NCI-H510A (cell line): Measurements from ENCODE around the gene IMMP2L.
A peak's percentile ranks its signal among the peaks of the same experiment; 100 is the strongest.
"Not testable (repeated sequence)": the region's sequence is repeated elsewhere in the genome, so short reads cannot be mapped to it uniquely, and the experiment has no call there.

Experiments used
- DNase-seq: peaks from one replicate; lab custom pipeline; 2025; lab: John Stamatoyannopoulos, UW

IMMP2L gene

DNA sequence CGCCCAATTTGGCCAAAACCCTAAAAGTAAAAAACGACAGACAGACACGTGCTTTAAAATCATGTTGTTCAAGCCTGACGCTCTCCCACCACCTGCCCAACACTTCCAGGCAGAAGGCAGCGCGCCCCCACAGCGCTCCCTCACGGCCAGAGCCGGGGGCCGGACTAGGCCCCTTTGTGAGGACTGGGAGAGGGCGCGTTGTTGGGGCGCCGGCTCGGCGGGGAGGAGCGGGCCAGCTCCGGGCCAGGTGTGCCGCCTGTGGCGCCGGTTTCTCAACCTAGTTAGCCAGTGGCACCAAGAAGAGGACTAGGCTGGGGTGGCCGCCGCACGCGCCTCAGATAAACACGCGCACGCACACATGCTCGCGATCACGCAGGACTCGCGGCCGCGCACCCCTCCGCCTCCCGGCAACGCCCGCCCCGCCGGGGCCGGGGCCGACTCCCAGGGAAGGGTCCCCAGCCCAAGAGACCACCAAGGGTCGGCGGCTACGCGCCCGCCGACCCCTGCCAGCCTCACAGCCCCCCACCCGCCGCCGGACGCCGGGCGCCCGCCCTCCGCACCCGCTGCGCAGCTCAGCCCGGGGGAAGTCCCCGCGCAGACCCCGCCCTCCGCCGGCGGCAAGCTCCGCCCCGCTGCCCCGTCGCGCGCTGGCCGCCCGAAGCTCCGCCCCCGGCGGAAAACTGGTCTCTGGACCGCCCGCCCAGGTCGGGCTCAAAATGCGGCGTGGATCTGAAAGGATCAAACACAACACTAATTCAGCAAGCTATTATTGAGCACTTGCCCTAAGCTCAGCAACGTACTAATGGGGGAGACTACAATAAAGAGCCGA is at the start of gene IMMP2L:
Gene IMMP2L, minus strand, starts transcription at position 589 of the 829 bp plus-strand sequence.
- peak; percentile 73 for DNase-seq

DNA sequence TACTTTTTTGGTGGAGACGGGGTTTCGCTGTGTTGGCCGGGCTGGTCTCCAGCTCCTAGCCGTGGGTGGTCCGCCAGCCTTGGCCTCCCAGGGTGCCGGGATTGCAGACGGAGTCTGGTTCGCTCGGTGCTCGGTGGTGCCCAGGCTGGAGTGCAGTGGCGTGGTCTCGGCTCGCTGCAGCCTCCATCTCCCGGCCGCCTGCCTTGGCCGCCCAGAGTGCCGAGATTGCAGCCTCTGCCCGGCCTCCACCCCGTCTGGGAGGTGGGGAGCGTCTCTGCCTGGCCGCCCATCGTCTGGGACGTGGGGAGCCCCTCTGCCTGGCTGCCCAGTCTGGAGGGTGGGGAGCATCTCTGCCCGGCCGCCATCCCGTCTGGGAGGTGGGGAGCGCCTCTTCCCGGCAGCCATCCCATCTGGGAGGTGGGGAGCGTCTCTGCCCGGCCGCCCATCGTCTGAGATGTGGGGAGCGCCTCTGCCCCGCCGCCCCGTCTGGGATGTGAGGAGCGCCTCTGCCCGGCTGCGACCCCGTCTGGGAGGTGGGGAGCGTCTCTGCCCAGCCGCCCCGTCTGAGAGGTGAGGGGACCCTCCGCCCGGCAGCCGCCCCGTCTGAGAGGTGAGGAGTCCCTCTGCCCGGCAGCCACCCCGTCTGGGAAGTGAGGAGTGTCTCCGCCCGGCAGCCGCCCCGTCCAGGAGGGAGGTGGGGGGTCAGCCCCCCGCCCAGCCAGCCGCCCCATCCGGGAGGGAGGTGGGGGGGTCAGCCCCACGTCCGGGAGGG is 47.4 kb upstream of the IMMP2L start:
- DNase-seq, result not testable (repeated sequence)

DNA sequence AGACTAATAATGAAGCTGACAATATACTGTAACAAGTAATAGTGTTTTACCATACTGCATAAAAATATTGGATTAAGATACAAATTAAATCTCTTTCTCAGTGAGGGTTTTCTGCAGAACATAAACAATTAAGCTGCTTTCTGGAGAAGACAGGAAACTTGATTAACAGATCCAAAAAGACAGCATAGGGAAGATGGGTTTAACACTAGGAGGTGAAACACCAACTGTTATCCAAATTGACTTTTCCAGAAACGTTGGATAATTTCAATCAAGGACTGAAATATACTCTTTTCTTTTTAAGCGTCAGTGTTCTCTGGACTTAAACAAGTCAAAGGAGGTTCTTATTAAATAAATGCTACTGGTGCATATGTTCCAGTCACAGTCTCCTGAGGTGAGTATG is 45.3 kb upstream of the IMMP2L start:
- no peak for DNase-seq

DNA sequence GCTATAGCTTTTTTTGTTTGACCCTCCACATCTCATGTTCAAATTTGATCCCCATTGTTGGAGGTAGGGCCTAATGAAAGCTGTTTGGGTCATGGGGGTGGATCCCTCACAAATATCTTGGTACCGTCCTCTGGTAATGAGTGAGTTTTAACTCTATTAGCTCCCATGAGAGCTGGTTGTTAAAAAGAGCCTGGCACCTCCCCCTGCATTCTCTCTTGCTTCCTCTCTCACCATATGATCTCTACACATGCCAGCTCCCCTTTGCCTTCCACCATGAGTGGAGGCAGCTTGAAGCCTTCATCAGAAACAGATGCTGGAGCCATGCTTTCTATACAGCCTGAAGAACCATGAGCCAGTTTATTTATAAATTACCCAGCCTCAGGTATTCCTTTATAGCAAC is 43.0 kb upstream of the IMMP2L start:
- DNase-seq, result no peak

DNA sequence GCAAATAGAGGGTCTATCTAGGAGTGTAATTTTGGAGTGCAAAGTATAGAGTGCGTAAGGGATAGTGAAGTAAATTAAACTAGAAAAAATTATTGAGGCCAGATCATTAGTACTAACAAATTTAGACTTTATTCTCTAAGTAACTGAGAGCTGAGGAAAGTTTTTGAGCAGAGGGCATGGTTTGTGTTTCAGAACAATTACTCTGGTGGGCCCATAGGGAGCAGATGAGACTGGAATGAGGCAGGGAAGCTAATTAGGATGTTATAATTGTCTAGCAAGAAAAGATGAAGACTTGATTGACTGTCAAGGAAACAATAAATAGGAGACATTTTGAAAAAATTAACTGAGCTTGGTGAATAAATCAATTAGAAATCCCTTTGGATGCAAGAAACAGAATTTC is 37.8 kb upstream of the IMMP2L start:
- no peak for DNase-seq

DNA sequence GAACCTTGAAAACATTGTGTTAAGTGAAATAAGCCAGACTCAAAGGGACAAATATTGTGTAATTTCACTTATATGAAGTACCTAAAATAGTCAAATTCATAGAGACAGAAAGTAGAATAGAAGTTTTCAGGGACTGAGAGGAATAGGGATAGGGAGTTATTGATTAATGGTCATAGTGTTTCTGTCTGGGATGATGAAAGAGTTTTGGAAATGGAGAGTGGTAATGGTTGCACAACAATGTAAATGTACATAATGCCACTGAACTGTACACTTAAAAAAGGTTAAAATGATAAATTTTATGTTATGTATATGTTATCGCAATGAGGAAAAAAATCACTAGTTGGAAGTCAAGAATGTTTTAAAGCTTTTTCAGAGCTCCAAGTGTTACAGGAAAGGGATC is 33.5 kb upstream of the IMMP2L start:
- no peak for DNase-seq

DNA sequence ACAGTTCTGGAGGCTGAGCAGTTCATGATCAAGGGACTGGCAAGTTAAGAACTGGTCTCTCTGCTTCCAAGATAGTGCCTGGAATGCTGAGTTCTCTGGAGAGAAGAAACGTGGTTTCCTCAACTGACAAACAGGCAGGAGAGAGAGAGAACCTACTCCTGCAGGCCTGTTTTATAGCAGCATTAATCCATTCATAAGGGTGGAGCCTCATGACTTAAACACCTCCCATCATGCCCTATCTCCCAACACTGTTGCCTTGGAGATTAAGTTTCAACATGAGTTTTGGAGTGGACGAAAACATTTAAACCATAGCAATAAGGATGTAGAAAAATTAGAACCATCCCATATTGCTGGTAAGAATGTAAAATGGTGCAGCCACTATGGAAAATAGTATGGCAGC is 32.3 kb upstream of the IMMP2L start:
- no peak for DNase-seq

DNA sequence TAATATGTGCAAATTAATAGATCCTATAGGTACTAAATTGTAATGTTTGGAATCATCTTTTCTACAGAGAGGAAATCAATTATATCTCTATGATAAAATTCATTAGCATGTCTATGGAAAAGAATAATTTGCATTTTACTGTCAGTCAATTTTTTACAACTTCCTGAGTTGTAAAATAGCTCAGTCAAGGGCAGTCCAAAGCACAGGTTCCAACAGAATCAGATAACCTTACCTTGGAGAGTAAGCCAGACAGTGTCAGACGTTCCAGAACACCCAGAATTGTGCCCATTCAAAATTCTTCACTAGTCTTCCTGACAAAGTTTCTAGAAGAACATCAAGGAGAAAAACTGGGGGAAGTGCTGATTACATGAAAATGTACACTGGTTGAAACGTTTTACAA is 31.1 kb upstream of the IMMP2L start:
- DNase-seq, result no peak

DNA sequence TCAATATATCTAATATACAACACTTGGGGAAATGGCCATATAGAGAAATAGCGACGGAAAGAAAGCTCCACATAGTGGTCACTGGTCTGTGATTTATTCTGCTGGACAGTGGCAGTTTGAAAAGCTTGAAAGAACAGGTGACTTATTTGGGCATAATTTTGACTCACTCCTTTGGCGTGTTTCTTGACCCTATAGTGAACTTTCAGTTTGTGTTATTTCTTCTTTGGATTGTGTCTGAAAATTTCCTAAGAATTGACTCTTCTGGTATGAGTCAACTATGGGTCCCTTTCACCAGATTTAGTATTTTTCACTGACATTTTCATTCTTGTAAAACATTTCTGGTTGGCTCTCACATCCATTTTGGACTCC is 25.8 kb upstream of the IMMP2L start:
- no peak for DNase-seq

DNA sequence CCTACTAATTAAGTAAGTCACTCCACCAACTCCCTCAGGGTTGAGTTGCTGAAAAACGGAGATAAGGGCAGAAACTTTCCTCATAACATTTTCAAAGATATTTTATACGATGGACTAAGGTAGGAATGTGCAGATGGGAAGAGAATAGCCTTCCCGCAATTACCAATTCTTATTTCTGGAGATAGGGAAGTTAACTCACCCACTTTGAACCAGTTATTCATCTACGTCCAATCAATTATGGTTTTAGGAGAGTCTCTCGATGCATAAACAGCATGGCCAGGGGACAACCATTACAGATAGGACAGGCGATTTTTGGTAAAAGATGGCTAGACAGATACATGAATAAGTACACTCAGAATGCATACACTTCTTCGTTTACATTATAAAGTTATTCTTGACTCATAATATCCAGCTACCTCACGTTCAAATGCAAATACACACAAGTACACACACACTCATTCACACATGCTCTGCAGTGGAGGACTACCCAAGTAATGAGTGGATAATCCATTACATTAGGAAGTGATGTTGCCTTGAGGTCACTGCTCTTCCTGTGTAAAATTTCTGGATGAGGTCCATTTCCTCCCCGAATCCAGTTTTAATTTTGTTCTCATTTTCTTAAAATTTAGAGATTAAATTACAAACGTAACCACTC is 25.2 kb upstream of the IMMP2L start:
- DNase-seq, result no peak

DNA sequence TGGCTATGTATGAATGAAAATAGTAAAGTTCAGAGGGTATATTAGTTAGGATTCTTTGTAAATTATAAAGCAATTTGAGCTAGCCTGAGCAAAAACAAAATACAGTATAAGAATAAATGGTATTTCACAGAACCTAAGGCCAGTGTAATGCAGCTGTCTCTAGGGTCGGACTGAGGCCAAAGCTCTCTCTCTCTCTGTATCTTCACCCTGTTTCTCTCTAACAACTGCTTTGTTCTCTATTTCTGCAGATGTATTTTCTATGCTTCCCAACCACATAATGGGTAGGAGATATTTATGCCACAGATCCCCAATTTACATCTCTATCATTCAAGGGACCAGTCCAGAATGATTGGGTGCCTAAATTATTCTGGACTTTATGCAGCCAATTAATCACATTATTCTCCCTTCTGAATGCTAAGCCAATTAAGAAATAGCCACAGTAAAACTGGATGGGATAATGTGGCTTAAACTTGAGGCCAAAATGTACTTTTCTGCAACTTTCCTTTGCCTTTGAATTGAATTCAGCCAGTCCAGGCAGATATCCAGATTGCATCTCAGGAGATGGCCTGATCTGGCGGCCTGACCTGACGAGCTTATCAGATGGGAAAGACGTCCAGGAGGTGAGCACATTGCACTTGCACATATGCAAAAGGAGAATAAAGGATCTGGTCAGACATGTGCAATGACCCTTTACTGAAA is 24.6 kb upstream of the IMMP2L start:
- DNase-seq, result no peak

DNA sequence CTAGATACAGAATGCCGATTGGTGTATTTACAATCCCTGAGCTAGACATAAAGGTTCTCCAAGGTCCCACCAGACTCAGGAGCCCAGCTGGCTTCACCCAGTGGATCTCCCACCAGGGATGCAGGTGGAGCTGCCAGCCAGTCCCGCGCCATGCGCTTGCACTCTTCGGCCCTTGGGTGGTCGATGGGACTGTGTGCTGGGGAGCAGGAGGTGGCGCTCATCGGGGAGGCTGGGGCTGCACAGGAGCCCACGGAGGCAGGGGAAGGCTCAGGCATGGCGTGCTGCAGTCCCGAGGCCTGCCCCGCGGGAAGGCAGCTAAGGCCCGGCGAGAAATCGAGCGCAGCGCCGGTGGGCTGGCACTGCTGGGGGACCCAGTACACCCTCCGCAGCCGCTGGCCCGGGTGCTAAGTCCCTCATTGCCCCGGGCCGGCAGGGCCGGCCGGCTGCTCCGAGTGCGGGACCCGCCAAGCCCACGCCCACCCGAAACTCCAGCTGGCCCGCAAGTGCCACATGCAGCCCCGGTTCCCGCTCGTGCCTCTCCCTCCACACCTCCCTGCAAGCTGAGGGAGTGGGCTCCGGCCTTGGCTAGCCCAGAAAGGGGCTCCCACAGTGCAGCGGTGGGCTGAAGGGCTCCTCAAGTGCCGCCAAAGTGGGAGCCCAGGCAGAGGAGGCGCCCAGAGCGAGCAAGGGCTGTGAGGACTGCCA is 19.6 kb upstream of the IMMP2L start:
- DNase-seq, result not testable (repeated sequence)

DNA sequence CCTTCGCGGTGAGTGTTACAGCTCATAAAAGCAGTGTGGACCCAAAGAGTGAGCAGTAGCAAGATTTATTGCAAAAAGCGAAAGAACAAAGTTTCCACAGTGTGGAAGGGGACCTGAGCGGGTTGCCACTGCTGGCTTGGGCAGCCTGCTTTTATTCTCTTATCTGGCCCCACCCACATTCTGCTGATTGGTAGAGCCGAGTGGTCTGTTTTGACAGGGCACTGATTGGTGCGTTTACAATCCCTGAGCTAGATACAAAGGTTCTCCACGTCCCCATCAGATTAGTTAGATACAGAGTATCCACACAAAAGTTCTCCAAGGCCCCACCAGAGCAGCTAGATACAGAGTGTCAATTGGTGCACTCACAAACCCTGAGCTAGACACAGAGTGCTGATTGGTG is 18.9 kb upstream of the IMMP2L start:
- DNase-seq, result not testable (repeated sequence)

DNA sequence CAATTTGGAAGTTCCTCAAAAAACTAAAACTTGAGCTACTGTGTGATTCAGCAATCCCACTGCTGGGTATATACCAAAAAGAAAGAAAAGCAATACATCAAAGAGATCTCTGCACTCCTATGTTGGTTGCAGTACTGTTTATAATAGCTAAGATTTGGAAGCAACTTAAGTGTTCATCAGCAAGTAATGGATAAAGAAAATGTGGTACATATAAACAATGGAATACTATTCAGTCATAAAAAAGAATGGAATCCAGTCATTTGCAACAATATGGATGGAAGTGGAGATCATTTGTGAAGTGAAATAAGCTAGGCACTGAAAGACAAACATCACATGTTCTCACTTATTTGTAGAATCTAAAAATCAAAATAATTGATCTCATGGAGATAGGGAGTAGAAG is 16.5 kb upstream of the IMMP2L start:
- DNase-seq, result no peak

DNA sequence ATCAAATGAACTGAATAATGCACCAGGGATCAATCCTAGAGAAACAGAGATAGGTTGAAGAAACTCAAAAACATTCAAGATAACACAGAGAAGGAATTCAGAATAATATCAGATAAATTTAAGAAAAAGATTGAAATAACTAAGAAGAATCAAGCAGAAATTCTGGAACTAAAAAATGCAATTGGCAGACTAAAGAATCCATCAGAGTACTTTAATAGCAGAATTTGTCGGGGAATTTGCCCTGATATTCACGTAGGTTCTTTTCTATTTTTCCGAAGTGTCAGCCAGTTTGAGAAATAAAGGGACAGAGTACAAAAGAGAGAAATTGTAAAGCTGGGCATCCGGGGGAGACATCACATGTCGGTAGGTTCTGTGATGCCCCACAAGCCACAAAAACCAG is 9.4 kb upstream of the IMMP2L start:
- no peak for DNase-seq

DNA sequence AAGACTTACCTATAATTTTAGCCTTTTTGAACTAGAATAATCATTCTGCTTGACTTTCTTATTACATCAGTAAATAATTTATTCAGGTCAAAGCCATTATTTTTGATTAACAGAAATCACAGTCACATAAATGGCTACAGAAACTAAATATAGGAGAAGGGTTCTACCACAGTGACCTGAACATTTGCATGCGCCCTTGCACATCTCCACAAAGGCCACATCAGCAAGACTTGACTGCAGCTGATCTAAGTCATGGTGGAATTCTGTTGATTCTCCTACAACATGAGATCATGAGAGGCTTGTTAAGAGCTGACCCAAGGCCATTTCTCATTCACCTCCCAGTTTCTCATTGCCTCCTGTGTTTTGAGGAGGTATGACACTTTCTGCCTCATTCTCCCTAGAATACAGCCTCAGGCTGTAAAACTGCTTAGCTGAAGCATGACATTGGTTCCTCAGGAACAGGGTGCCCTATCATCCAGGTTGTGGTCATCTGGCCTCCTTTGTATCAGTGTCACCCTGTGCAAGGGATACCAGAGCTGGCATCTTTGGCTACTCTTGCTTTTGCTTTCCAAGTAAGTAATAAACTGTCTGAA is 6.7 kb upstream of the IMMP2L start:
- DNase-seq, result no peak

DNA sequence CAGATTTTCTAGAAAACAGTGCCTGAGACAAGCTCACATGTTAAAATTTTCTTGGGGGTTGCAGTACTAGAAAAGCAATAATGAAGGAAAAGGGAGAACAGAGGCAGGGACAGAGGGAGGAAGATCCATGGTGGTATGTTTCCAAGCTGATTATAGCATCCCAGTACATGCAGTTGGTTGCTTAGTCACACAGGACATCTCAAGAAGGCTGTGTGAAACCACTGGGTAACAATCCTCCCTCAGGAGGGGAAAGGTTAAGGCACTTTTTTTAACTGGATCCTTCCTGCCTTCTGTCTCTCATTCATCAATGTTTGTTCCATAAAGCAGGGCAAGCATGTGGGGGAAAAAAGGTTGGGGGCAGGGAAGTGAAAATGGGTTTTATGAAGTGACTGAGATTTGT is 6.1 kb upstream of the IMMP2L start:
- DNase-seq, result no peak

DNA sequence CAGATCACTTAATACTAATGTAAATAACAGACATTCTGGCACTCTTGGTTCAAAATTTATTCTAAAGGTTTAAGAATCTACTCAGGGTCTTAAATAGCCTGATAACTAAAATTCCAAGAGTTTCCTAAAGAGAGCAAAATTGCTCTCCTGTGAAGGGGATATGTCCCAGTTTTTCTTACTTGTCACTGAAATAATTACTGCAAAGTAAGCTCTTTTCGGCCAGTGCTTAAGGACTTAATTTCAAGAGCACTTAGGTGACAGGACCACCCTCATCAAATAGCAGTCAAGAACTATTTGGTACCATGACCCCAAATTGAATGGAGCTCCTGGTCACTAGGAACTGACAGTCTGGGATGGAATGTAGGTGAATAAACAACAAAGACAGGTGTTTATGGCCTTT is 1.8 kb upstream of the IMMP2L start:
- no peak for DNase-seq

DNA sequence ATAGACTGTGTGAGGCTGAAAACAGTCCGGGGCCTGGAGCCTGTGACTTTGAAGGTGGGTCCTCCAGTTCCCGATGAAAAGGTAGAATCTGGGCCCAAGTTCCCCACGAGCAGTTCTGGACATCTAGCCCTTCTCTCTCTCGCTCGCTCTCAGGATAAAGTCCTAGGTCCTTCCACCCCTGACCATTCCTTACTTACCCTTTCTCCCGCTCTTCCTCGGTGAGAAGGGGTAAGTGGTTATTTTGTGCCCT is 713 bp downstream of the IMMP2L start:
- no peak for DNase-seq

DNA sequence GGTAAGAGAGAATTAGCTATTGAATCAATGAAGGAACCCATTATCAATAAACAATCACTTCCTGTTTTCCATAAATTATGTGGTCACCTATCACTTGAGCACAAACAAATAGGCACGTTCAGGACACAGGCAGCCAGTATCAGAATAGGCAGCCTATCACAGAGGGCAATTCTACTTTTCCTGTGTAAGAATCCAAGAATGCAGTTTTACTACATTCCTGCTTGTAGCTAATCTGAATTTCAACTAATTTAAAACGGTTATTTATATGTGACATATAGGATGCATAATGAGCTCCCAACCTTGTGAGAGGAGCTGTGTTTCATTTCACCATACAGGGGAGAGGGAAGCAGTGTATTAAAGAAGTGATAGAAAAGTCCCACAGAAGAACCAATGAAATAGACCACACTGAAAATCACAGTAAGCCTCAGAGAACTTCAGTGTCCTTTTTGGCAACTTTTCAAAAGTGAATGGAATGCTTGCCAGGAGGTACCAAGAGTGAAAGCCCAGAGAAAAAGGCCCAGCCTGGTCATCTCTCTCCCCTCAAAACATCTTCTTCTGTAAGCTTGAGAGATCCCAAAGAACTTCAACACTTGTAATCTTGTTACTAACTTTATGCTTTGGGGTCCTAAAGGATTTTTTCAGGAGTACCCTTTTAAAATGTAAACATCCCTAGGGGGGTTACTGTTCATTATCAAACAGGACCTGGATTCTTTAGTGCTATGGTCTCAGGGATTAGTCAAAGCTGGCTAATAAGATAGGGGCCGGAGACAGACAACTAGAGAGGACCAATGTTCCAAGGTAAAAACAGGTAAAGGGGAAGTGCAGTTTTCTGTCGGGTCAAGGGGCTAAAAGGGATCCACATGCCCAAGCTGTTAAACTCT is 1.3 kb downstream of the IMMP2L start:
- DNase-seq, result no peak

DNA sequence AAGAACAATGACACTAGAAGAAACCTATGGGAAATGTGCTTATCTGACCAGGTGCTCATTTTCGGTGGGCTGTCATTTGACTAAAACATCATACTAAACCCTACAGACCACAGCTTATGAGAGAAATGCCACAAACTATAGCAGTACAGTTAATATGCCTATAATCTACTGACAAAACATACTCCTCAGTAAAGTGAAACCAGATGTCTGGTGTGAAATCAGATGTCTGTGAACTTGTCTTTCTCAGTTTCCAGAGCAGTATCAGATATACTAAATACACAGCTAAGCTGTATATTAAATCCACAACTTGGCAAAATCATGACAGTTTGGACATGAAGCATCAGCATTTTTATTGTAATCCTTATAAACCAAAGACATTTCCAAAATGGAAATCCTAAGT is 3.3 kb downstream of the IMMP2L start:
- DNase-seq, result no peak
